Astrocyte of the cerebellum (primary cell): ENCODE measurements around the gene OPA1.

Experiments
- DNase-seq: peaks from one replicate; pipeline ENCODE4 v3.0.0-alpha.2; 2011; ENCODE audit warnings: low read depth
- H3K4me3 ChIP-seq: 2 replicates; pipeline ENCODE4 v1.5.1; 2011; ENCODE audit warnings: mild to moderate bottlenecking, low read depth, low read length, moderate library complexity
- in situ Hi-C: cut with HindIII; loops from 2 replicates; pipeline ENCODE4 v1.10.0; 2017; ENCODE audit warnings: low sequenced_read_pairs
- TF ChIP-seq, protein P1 (sequence below): IDR thresholded peaks from 2 replicates; pipeline ENCODE4 v1.5.1; 2012; ENCODE audit warnings: low read length, low read depth, moderate library complexity, mild to moderate bottlenecking; ENCODE audit errors: missing control alignments

The OPA1 gene

DNA sequence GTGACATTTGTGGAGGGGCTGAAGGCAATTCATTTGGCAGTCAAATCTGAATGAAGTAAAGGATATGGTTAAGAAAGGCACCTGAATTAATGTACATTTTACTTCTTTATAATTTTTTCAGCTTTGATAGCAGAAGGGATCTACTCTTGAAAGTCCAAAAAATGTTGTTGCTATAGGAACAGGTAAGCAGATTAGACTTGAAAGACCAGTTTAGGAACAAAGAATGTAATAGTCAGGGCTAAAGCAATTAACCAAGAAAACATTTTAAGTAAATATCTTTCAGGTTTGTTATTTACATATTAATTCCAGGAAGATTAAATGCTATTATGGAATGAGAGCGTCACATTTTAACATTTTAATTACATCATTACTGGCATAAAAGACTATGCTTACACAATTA lies 39.4 kb upstream of the OPA1 start:
- TF ChIP-seq, protein P1, sequence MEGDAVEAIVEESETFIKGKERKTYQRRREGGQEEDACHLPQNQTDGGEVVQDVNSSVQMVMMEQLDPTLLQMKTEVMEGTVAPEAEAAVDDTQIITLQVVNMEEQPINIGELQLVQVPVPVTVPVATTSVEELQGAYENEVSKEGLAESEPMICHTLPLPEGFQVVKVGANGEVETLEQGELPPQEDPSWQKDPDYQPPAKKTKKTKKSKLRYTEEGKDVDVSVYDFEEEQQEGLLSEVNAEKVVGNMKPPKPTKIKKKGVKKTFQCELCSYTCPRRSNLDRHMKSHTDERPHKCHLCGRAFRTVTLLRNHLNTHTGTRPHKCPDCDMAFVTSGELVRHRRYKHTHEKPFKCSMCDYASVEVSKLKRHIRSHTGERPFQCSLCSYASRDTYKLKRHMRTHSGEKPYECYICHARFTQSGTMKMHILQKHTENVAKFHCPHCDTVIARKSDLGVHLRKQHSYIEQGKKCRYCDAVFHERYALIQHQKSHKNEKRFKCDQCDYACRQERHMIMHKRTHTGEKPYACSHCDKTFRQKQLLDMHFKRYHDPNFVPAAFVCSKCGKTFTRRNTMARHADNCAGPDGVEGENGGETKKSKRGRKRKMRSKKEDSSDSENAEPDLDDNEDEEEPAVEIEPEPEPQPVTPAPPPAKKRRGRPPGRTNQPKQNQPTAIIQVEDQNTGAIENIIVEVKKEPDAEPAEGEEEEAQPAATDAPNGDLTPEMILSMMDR: no peak
- H3K4me3 ChIP-seq: no peak overlapping the region
- in situ Hi-C loops: no loop called here
- DNase-seq: no peak

DNA sequence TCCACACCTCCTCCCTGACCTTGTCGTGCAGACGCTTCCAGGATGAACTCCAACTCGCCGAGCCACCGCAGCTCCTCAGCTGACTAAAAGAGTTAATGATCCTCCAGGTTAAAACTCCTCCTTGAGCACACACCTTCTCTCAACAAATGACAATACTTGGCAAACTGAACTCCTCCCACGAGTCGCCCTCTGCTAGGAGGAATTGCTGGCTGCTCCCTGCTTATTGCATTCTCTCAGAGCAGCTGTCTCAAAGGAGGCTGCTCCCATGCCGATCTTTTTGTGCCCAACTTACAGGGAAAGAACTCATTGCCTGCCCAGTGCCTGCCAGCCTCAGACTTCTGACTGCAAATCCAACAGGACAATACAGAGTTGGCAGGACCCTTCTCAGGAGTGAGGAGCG lies 38.2 kb upstream of the OPA1 start, which contains the start of gene ATP13A4:
TSS of gene ATP13A4 (minus strand) at position 85 of the 400 bp plus-strand sequence. CDS start 96 bp downstream, outside the sequence.
- DNase-seq: no peak
- in situ Hi-C loops: no loop called here
- H3K4me3 ChIP-seq: no peak within 1 kb of the TSS
- TF ChIP-seq, protein P1: no peak

GRCh38 chr3:193556841-193557240 lies 36.2 kb upstream of the OPA1 start:
- H3K4me3 ChIP-seq: no peak overlapping the region
- TF ChIP-seq, protein P1: no peak
- DNase-seq: no peak
- in situ Hi-C loops: no loop called here

DNA sequence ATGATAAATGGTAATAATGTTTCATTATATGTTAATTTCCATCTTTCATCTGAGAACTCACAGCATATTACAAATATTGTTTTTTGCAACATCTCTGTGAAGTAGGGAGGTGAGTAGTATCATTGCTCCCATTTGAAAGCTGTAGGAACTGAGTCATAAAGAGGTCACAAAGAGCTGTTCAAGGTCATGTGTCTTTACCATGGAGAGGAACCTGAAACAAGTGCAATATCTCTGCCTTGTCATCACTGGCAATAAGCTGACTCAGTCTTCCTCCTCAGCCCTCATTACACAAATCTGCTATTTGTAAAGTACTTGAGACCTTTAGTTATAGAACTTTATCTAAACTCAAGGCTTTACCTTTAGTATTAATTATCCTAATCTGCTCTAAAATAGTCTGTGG lies 33.9 kb upstream of the OPA1 start:
- TF ChIP-seq, protein P1: no peak
- no peak for DNase-seq
- no peak overlapping the region for H3K4me3 ChIP-seq
- in situ Hi-C loops: no loop called here

DNA sequence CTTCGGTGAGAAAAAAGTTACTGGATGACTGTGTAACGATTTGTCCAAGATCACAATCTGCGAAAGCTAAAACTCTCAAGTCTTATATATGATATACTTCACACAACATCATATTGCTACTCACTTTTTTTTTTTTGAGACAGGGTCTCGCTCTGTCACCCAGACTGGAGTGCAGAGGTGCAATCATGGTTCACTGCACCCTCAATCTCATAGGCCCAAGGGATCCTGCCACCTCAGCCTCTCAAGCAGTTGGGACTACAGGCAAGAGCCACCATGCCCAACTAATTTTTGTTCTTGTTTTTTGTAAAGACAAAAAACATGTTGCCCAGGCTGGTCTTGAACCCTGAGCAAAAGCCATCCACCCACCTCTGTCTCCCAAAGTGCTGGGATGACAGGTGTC lies 32.9 kb upstream of the OPA1 start:
- DNase-seq: no peak
- H3K4me3 ChIP-seq: no peak overlapping the region
- in situ Hi-C loops: no loop called here
- TF ChIP-seq, protein P1: no peak

- no peak for DNase-seq
- TF ChIP-seq, protein P1: no peak
- no peak overlapping the region for H3K4me3 ChIP-seq
- in situ Hi-C loops: no loop called here
Measured at GRCh38 chr3:193560870-193561269, 32.1 kb upstream of the OPA1 start.

DNA sequence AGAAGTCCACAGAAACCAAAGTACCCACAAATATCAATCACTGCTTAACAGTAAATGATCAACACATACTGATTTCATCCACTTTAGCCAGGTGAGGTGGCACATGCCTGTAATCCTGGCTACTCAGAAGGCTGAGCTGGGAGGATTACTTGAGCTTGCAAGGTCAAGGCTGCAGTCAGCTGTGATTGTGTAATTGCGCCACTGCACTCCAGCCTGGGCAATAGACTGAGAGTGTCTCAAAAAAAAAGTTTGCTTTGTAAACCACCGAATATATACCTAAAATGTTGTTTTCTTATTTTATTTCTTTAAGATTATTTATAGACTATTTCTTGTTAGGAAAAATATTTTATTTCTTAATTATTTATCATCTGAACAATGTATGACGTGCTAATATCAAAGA lies 29.6 kb upstream of the OPA1 start:
- no peak for DNase-seq
- in situ Hi-C loops: no loop called here
- TF ChIP-seq, protein P1: no peak
- no peak overlapping the region for H3K4me3 ChIP-seq
